HCT116 (cell line): ENCODE data around the gene CACNB2. TPM values are rescaled to one million over a fixed set of nuclear protein-coding genes. Genes with fewer than 3 reads are reported as not detected.

Experiments used
- ATAC-seq: fragments of 200-7000 bp; cut with Tn5 transposase; 2 replicates; pipeline ENCODE4 v1.9.1; 2020; ENCODE audit warnings: mild to moderate bottlenecking, moderate library complexity
- BruUV-seq: library from RNA; stranded (reverse); fragments of 400-500 nt; replicated peaks from 2 replicates; lab custom pipeline; 2021; lab: Mats Ljungman, UMichigan
- CTCF ChIA-PET: fragments of 300-600 bp; sonication (Branson Sonifier 250); formaldehyde crosslinking; loops from one replicate; lab custom pipeline; 2021; ENCODE audit warnings: antibody characterized with exemption; lab: Charles Lee
- POLR2A ChIA-PET: fragments of 300-600, 350-600 bp; sonication (Branson Sonifier 250); formaldehyde crosslinking; loops from one replicate; lab custom pipeline; 2021; ENCODE audit warnings: antibody characterized with exemption; lab: Charles Lee
- RAD21 ChIA-PET, 2 experiments: fragments of 300-600 bp; sonication (Branson Sonifier 250); formaldehyde crosslinking; loops; one replicate each; lab custom pipeline; 2023; ENCODE audit warnings: low total read pairs in 2 of 2; ENCODE audit not compliant: uncharacterized antibody in 2 of 2, unreplicated experiment in 2 of 2, low non-redundant PET in 1 of 2; lab: Charles Lee
- DNase-seq: peaks from one replicate; pipeline ENCODE4 v3.0.0-alpha.2; 2010; ENCODE audit warnings: low read depth, low spot score
- H2AFZ ChIP-seq: fragments of 200-600 bp; shearing (Covaris generic), sonication (generic); 2 replicates; pipeline ENCODE4 v1.6.1; 2017; ENCODE audit warnings: low read depth, mixed run types, mixed read lengths, antibody characterized with exemption, low read length; ENCODE audit not compliant: poor library complexity, severe bottlenecking
- H3K27ac ChIP-seq: 2 replicates; pipeline ENCODE4 v1.5.1; 2012; ENCODE audit warnings: low read depth, low read length
- H3K27me3 ChIP-seq: fragments of 200-600 bp; sonication (generic); 2 replicates; pipeline ENCODE4 v1.6.1; 2016; ENCODE audit warnings: mixed run types, low read length, mixed read lengths; ENCODE audit not compliant: insufficient read depth
- H3K36me3 ChIP-seq, 2 experiments: fragments of 200-500 bp in 1 of 2; fragments of 200-600 bp in 1 of 2; sonication (Bioruptor generic) in 1 of 2; sonication (generic) in 1 of 2; 2 replicates each; pipeline versions ENCODE4 v1.5.1 to v1.6.1; 2014 to 2016; ENCODE audit warnings: low read length in 2 of 2, inconsistent platforms in 1 of 2, mixed read lengths in 1 of 2, mixed run types in 1 of 2; ENCODE audit not compliant: insufficient read depth in 2 of 2, control insufficient read depth in 1 of 2
- H3K4me1 ChIP-seq, 2 experiments: fragments of 200-600 bp in 1 of 2; sonication (generic) in 1 of 2; 2 replicates each; pipeline versions ENCODE4 v1.5.1 to v1.6.1; 2012 to 2017; ENCODE audit warnings: low read length in 2 of 2, inconsistent platforms in 1 of 2, mild to moderate bottlenecking in 1 of 2, mixed read lengths in 1 of 2, mixed run types in 1 of 2, moderate library complexity in 1 of 2; ENCODE audit not compliant: insufficient read depth in 2 of 2, control insufficient read depth in 1 of 2
- H3K4me2 ChIP-seq: fragments of 200-600 bp; sonication (generic); 2 replicates; pipeline ENCODE4 v1.6.1; 2017; ENCODE audit warnings: mixed run types, low read length, mixed read lengths
- H3K4me3 ChIP-seq, 2 experiments: fragments of 200-600 bp in 1 of 2; sonication (generic) in 1 of 2; replicated peaks in 1 of 2; 2 replicates each; pipeline ENCODE4 v1.5.1; 2011 to 2016; ENCODE audit warnings: low read length in 2 of 2, control low read depth in 1 of 2, low read depth in 1 of 2, mild to moderate bottlenecking in 1 of 2, mixed read lengths in 1 of 2, mixed run types in 1 of 2
- H3K79me2 ChIP-seq: fragments of 200-600 bp; sonication (generic); 2 replicates; pipeline ENCODE4 v1.6.1; 2017; ENCODE audit warnings: mild to moderate bottlenecking, mixed run types, low read length, moderate library complexity, mixed read lengths; ENCODE audit not compliant: insufficient read depth
- H3K9ac ChIP-seq: fragments of 200-600 bp; sonication (generic); 2 replicates; pipeline ENCODE4 v1.6.1; 2016; ENCODE audit warnings: low read length, mixed read lengths
- H3K9me2 ChIP-seq: fragments of 200-600 bp; sonication (generic), shearing (Covaris generic); 2 replicates; pipeline ENCODE4 v1.6.1; 2017; ENCODE audit warnings: mixed run types, mild to moderate bottlenecking, moderate library complexity; ENCODE audit not compliant: insufficient read depth
- H3K9me3 ChIP-seq, 2 experiments: fragments of 200-500 bp in 1 of 2; fragments of 200-600 bp in 1 of 2; sonication (Bioruptor generic) in 1 of 2; sonication (generic) in 1 of 2; 2 replicates each; pipeline ENCODE4 v1.6.1; 2014 to 2017; ENCODE audit warnings: low read length in 2 of 2, mixed read lengths in 2 of 2, inconsistent platforms in 1 of 2, low read depth in 1 of 2, mild to moderate bottlenecking in 1 of 2, mixed run types in 1 of 2, moderate library complexity in 1 of 2; ENCODE audit not compliant: control insufficient read depth in 1 of 2, insufficient read depth in 1 of 2
- H4K20me1 ChIP-seq: fragments of 200-600 bp; sonication (generic), shearing (Covaris generic); 2 replicates; pipeline ENCODE4 v1.6.1; 2017; ENCODE audit warnings: mixed run types, mild to moderate bottlenecking, moderate library complexity; ENCODE audit not compliant: insufficient read depth
- ELF1 ChIP-seq: IDR thresholded peaks from 2 replicates; pipeline ENCODE4 v1.6.1; 2012; ENCODE audit warnings: low read depth, borderline replicate concordance
- EZH2 ChIP-seq: fragments of 200-600 bp; sonication (generic); IDR thresholded peaks from 2 replicates; pipeline ENCODE4 v1.6.1; 2017; ENCODE audit warnings: antibody characterized with exemption, mixed run types
- FOSL1 ChIP-seq: IDR thresholded peaks from 2 replicates; pipeline ENCODE4 v1.6.1; 2012; ENCODE audit warnings: low read depth
- JUND ChIP-seq: IDR thresholded peaks from 2 replicates; pipeline ENCODE4 v1.6.1; 2012
- MAX ChIP-seq: IDR thresholded peaks from 2 replicates; pipeline ENCODE4 v1.6.1; 2012
- POLR2AphosphoS5 ChIP-seq: IDR thresholded peaks from 2 replicates; pipeline ENCODE4 v1.6.1; 2011; ENCODE audit warnings: mild to moderate bottlenecking, low read depth, low read length, moderate library complexity
- RAD21 ChIP-seq: IDR thresholded peaks from 2 replicates; pipeline ENCODE4 v1.6.1; 2012; ENCODE audit warnings: low read depth, mild to moderate bottlenecking
- SIN3A ChIP-seq: IDR thresholded peaks from 2 replicates; pipeline ENCODE4 v1.6.1; 2012; ENCODE audit warnings: low read depth
- SP1 ChIP-seq: IDR thresholded peaks from 2 replicates; pipeline ENCODE4 v1.6.1; 2012; ENCODE audit warnings: low read depth
- TCF7L2 ChIP-seq: IDR thresholded peaks from 2 replicates; pipeline ENCODE4 v1.7.0; 2011; ENCODE audit warnings: borderline replicate concordance, inconsistent platforms; ENCODE audit not compliant: insufficient read depth, insufficient read length; ENCODE audit errors: extremely low read depth
- ZBTB33 ChIP-seq: IDR thresholded peaks from 2 replicates; pipeline ENCODE4 v1.6.1; 2011; ENCODE audit warnings: mild to moderate bottlenecking, low read length, moderate library complexity; ENCODE audit not compliant: insufficient replicate concordance; ENCODE audit errors: extremely low read depth
- ZFX ChIP-seq: fragments of 450-650 bp; IDR thresholded peaks from 2 replicates; pipeline ENCODE4 v1.6.1; 2017
- ZNF274 ChIP-seq: fragments of 200-500 bp; sonication (Bioruptor generic); IDR thresholded peaks from 2 replicates; pipeline ENCODE4 v1.6.1; 2014; ENCODE audit warnings: mild to moderate bottlenecking, low read depth, low read length, inconsistent platforms
- intact Hi-C: fragments of 100-400 bp; cut with micrococcal nuclease; formaldehyde crosslinking; loops from 2 replicates; pipeline ENCODE4 v1.10.0; 2022
- total RNA-seq: library from RNA; stranded (reverse); gene quantifications from one replicate; pipeline ENCODE4 v1.2.1, GENCODE V29; 2021; ENCODE audit not compliant: unreplicated experiment

Gene CACNB2
- total RNA-seq, 1 experiment from 2014 or later, result 0.71 TPM

GRCh38 chr10:18278181-18278580, 138.0 kb downstream of the CACNB2 start:
- no peak overlapping the region for H3K4me2 ChIP-seq
- H3K9ac ChIP-seq, result no peak overlapping the region
- RAD21 ChIA-PET, result interaction anchor here in 1 of 2 experiments (0.6 kb wide), 1 partner anchor 1450 kb away, joined by 4 read pairs; no protein-coding TSS in a partner anchor
- no peaks in the 10 kb centered on the region for H3K4me1 ChIP-seq
- H3K4me3 ChIP-seq, result no peak overlapping the region
- no peaks in the 10 kb centered on the region for H3K27me3 ChIP-seq
- TF ChIP-seq MAX, result no peak
- TF ChIP-seq ELF1, result no peak
- TF ChIP-seq EZH2, result no peak
- TF ChIP-seq ZNF274, result no peak
- TF ChIP-seq ZFX, result no peak
- TF ChIP-seq TCF7L2, result no peak
- TF ChIP-seq RAD21, result no peak
- no peak for TF ChIP-seq POLR2AphosphoS5
- TF ChIP-seq SIN3A, result no peak
- no peak for TF ChIP-seq SP1
- no peak for TF ChIP-seq ZBTB33
- TF ChIP-seq JUND, result no peak
- no peak for TF ChIP-seq FOSL1
- TF ChIP-seq, all 23 proteins: peak for 0
- no peaks in the 10 kb centered on the region for H3K79me2 ChIP-seq
- CTCF ChIA-PET, result no interaction called here
- H4K20me1 ChIP-seq, result no peaks in the 10 kb centered on the region
- POLR2A ChIA-PET, result no interaction called here
- DNase-seq, result no peak
- BruUV-seq, result no TSS peak
- no peaks in the 10 kb centered on the region for H3K9me2 ChIP-seq
- H3K36me3 ChIP-seq, result no peaks in the 10 kb centered on the region
- intact Hi-C loops, result no loop called here
- no peaks in the 10 kb centered on the region for H3K9me3 ChIP-seq
- no peak overlapping the region for H2AFZ ChIP-seq
- no peak for ATAC-seq
- no peak overlapping the region for H3K27ac ChIP-seq
